Uterus (tissue), 2 donors: ENCODE measurements around the gene ADAMTSL5.

Experiments used
- POLR2A ChIP-seq, 2 donors: fragments of 450-650 bp; IDR thresholded peaks; one replicate each; pipeline ENCODE4 v1.6.1; 2016; ENCODE audit warnings: antibody characterized with exemption in 2 of 2, mild to moderate bottlenecking in 1 of 2, moderate library complexity in 1 of 2
- TF ChIP-seq, protein P1 (sequence below), 4 experiments: fragments of 200-600 bp in 2 of 4; fragments of 450-650 bp in 2 of 4; sonication (generic) in 2 of 4; IDR thresholded peaks; one replicate each; pipeline ENCODE4 v1.5.1; 2016 to 2019; ENCODE audit warnings: antibody characterized with exemption in 4 of 4, mild to moderate bottlenecking in 2 of 4, moderate library complexity in 1 of 4

DNA sequence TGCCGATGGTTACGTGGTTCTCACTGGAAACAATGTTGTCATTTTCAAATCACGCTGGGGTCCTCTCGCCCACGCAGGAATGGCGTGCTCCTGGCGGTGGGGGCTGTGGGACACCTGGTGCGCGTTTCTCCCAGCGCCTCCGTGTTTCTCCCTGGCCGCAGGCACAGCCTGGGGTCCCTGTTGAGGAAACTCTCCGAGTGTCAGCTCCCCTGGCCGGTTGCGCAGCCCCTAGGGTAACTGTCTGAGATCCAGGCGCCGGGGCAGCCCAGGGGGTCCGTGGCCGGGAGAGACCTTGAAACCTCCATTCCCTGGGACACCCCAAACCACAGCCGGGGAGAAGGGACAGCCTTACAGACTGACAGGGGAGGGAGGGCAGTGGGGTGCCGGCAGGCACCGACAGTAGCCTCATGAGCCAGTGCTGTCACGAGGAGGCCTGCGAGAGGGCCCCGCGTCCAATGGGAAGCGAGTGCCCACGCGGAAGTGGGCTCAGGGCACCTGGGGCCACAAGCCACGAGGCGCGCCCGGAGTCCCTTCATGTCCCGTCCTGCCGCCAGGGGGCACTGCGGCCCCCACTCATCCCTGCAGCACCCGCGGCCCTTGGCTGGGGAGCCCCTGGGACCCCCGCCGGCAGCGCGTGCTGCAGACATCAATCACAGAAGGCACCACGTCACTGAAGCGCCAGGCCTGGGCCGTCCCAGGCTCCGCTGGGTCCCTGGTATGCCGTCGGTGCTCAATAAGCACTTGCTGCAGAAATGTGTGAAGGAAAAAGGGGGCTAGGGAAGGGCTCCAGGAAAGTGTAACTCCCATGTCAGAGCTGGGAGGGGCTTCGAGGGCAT lies 9.5 kb downstream of the ADAMTSL5 start:
- TF ChIP-seq, protein P1, sequence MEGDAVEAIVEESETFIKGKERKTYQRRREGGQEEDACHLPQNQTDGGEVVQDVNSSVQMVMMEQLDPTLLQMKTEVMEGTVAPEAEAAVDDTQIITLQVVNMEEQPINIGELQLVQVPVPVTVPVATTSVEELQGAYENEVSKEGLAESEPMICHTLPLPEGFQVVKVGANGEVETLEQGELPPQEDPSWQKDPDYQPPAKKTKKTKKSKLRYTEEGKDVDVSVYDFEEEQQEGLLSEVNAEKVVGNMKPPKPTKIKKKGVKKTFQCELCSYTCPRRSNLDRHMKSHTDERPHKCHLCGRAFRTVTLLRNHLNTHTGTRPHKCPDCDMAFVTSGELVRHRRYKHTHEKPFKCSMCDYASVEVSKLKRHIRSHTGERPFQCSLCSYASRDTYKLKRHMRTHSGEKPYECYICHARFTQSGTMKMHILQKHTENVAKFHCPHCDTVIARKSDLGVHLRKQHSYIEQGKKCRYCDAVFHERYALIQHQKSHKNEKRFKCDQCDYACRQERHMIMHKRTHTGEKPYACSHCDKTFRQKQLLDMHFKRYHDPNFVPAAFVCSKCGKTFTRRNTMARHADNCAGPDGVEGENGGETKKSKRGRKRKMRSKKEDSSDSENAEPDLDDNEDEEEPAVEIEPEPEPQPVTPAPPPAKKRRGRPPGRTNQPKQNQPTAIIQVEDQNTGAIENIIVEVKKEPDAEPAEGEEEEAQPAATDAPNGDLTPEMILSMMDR (IDR thresholded peaks at IDR 0.05), result peak; percentile 54 to 72 (median 64)
- no peak for TF ChIP-seq POLR2A (IDR thresholded peaks at IDR 0.05)
